LHCN-M2 (cell line): ENCODE results near the gene TEX55. TPM values are rescaled to one million over a fixed set of nuclear protein-coding genes. Genes with fewer than 3 reads are reported as not detected.
"Not testable (repeated sequence)": the region's sequence is repeated elsewhere in the genome, so short reads cannot be mapped to it uniquely, and the experiment has no call there.

ENCODE experiments used
- DNase-seq: peaks from one replicate; pipeline ENCODE4 v3.0.0-alpha.2; 2012; ENCODE audit warnings: low read depth
- polyA plus RNA-seq: library from polyadenylated mRNA; unstranded; fragments of >200 nt; gene quantifications from one replicate; pipeline ENCODE4 v1.2.1, GENCODE V29; 2012; ENCODE audit warnings: missing spikeins
- total RNA-seq: library from RNA; depleted of rRNA; stranded (reverse); fragments of >200 nt; gene quantifications from 2 replicates; pipeline ENCODE4 v1.2.3, GENCODE V29; 2014; rRNA removed

Gene TEX55
- total RNA-seq: not detected in 2 replicates
- polyA plus RNA-seq: not detected

- DNase-seq: peak; percentile 37
Measured at GRCh38 chr3:119145500-119146167, at the start of gene TEX55. Gene TEX55 (plus strand): TSS chr3:119146165. CDS start chr3:119146190, 25 bp downstream.

DNA sequence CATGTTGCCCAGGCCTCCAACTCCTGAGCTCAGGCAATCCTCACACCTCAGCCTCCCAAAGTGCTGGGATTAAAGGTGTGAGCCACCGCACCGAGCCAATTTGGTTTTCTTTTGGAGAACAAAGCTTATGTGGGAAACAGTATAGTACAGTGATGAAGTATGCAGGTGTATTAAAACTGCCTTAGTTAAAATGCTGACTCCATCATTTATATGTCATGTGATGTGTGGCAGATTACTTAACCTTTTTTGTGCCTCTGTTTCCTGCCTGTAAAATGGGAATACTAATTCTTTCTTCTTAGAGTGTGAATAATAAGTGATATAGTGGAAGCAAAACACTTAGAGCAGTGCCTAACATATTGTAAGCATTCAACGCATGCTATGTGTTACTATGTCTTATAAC, 48.0 kb upstream of the TEX55 start:
- no peak for DNase-seq

DNA sequence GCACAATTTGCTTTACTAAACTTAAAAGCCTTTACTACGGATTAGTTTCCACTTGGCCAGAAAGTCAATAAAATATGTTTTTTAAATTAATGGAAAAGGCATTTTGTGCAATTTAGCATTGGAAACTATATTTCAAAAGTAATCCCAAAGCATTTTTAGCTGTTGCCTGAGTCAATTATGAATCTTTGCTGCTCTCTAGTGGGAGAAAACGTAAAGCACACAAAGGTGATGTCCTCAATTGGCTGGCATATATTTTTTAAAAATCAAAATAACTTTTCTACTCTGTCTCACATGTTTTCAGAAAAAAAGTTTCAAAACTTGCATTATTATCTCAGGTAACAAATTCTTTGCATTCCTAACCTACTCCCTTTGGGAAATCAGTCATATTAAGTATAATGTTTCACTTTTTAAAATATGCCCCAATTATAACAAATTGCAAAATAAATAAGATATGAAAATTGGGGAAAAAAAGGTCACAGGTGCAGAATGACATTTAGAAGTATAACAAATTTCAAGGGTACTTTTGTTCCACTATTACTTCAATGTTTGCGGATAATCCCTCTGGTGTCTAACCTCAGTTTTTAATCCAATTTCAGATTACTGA, 47.2 kb upstream of the TEX55 start:
- peak; percentile 37 for DNase-seq

DNA sequence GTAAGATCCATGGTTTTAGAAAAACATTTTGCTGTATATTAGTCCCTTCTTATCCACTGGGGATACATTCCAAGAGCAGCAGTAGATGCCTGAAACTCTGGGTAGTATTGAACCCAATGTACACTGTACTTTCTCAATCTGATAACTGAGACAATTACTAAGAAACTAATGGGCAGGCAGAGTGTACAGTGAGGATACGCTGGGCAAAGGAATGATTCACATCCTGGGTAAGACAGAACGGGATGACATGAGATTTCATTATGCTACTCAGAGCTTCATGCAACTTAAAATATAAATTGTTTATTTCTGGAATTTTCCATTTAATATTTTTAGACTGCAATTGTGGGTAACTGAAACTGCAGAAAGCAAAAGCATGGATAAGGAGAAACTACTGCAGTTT, 46.2 kb upstream of the TEX55 start:
- no peak for DNase-seq

DNA sequence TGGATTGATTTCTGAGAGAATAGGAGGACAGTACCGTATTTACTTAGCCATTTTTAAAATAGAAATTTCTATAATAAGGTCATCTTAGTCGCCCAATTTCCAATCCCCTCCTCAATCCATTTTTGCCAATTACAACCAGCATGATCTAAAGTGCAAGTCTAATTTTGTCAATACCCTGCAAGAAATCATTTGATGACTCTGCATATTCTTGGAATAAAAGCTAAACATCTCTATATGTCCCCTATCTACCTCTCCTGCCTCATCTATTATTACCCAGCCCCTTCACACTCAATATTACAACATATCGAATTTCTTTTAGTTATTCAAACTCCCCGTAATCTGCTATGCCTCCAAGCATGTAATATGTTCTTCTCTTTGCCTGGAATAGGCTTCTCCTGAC, 41.9 kb upstream of the TEX55 start:
- no peak for DNase-seq

- DNase-seq: not testable (repeated sequence)
Measured at GRCh38 chr3:119118330-119118729, 27.6 kb upstream of the TEX55 start.

GRCh38 chr3:119120480-119120879, 25.5 kb upstream of the TEX55 start:
- DNase-seq: no peak

GRCh38 chr3:119122350-119122749, 23.6 kb upstream of the TEX55 start:
- no peak for DNase-seq

- DNase-seq: no peak
Measured at GRCh38 chr3:119125342-119125741, 20.6 kb upstream of the TEX55 start.

DNA sequence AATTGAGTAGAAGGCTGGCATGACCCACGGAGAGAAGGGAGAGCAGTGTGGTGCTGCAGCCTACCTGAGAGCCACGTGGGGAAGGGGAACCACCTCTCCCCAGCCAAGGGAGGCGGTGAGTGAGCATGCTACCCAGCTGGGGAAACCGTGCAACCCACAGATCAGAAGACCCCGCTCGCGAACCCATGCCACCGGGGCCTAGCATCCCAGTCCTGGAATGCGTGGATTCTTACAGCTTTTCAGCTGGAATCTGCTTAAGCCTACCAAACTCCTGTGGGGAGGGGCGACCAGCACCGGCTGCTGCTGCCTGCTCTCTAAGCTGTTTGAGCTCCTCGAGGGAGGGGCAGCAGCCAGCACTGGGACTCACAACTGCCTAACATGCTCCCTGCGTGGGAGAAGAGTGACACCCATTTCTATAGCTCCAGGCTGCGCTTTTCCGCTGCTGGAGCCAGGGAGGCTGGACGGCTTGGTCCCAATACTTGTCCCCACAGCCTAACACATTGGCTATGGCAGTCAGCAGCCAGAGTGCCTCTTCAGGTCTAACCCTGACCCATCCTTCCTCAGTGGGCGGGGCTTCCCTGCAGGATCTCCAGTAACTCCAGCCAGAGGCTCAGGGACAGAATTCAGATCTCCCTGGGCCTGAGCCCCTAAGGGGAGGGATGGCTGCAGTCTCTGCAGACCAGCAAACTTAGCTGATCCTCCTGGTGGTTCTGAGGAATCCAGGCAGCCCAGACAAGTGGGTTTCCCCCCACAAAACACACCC, 20.0 kb upstream of the TEX55 start:
- DNase-seq: no peak

- not testable (repeated sequence) for DNase-seq
Measured at GRCh38 chr3:119130291-119130690, 15.7 kb upstream of the TEX55 start.

- DNase-seq: not testable (repeated sequence)
Measured at GRCh38 chr3:119132291-119132690, 13.7 kb upstream of the TEX55 start.

DNA sequence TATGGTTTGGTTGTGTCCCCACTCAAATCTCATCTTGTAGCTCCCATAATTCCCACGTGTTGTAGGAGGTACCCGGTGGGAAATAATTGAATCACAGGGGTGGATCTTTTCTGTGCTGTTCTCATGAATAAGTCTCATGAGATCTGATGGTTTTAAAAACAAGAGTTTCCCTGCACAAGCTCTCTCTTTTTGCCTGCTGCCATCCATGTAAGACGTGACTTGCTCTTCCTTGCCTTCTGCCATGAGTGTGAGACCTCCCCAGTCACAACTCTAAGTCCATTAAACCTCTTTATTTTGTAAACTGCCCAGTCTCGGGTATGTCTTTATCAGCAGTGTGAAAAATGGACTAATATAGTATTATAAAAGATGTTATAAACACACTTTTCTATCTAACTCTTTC, 6.6 kb upstream of the TEX55 start:
- DNase-seq: not testable (repeated sequence)

GRCh38 chr3:119140466-119140865, 5.5 kb upstream of the TEX55 start:
- no peak for DNase-seq

- no peak for DNase-seq
Measured at GRCh38 chr3:119145128-119145499, 851 bp upstream of the TEX55 start.

GRCh38 chr3:119146578-119147375, 812 bp downstream of the TEX55 start:
- DNase-seq: peak; percentile 46

DNA sequence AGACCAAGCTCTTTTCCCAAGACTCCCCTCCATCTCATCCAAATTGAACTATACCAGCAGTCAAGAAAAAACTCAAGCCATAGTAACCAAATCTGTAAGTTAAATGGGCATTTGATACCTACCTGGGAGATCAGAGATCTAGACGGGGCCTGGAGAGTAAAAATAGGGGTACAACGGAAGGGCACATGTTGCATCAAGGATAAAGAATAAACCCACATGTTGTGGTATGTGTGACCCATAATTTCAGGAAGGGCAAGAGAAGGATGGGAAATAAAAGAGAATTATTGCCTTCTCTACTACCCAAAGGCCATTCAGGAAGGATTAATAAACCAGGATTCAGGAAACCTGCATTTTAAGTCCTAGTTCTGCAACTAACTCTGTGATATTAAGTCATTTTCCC, 1.5 kb downstream of the TEX55 start:
- no peak for DNase-seq

GRCh38 chr3:119148493-119149180, 2.7 kb downstream of the TEX55 start:
- peak; percentile 26 for DNase-seq

GRCh38 chr3:119149484-119149883, 3.5 kb downstream of the TEX55 start:
- DNase-seq: peak; percentile 36

DNA sequence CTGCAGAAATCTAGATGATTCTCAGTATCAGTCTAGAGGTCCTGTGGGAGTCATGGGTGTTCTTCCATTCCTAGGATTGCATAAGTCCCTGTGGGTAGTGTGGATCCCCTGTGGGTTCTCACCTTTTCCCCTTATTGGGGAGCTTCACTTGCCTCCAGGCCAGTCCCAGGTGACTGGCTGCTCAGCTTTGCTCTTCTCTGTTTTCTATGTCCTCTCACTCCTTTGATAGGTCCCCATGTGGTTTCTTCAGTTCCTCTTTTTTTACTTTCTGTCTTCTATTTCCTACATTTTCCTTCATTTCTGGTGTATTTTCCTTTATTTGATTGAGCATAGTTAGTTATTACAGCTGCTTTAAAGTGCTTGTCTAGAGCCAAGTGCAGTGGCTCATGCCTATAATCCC, 10.9 kb downstream of the TEX55 start:
- no peak for DNase-seq

DNA sequence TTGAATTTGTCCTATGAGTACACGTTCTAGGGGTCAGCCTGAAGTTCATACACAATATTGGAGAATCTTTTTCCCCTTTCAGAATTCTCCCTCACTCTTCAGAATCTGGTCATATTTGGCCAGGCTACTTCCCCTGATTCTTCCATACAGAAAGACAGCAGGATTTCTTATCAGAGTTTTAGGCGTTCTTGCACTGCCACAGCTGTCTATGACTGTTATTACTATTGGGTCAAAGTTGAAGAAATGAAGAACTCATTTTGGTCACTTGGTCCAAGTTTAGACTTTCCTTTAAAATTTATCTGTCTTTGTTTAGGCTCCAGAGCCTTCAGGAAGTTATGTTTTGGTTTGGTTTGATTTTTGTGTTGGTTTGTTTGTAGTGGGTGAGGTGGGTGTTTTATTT, 12.0 kb downstream of the TEX55 start:
- no peak for DNase-seq
